GM23248 (cell line): ENCODE measurements around the gene MAPK6.

Experiments used
- EZH2 ChIP-seq: fragments of 200-600 bp; sonication (generic); IDR thresholded peaks from 2 replicates; pipeline ENCODE4 v1.6.1; 2018; ENCODE audit warnings: antibody characterized with exemption, mild to moderate bottlenecking; ENCODE audit not compliant: insufficient read depth, poor library complexity, severe bottlenecking
- EZH2phosphoT487 ChIP-seq: fragments of 200-600 bp; sonication (generic); IDR thresholded peaks from 2 replicates; pipeline ENCODE4 v1.6.1; 2018; ENCODE audit warnings: antibody characterized with exemption, moderate library complexity, mild to moderate bottlenecking, low read depth; ENCODE audit not compliant: insufficient read depth

DNA sequence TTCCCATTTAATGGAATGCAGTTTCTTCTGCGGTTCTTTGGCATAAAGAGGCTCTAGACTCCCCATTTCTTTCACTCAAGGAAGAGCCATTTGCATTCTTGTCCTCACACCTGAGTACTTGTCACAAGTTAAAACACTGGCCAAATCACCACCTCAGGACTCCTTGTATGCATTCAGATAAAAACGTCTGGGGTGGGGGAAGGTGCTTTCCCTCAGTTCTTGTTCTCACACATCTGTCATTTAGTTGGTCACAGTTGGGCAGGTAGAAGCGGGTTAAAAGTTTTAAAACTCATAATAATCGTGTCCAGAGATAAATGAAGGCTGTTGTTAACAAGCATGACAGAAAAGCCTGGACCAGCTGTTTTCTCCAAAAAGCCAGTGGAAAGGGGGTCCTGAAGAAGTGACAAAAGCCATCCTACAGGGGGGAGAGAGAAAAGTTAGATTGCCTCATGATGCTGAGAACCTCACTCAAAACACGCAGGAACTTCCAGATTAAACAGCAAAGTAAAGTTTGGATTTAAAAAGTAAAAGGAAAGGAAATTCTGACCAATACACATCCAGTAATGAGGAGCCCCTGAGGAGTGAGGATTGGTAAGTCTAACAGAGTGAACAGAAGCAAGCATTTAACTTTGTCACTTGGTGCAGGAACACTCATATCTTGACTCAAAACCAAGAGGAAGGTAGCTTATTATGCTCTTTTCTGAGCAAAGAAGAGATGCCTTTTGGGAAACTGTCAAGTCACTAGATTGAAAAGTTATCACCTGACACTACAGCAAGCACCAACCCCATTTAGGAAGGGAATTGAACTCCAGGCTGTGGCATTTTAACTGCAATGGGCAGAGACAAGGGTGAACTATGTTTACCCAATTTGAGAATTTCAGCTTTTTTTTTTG lies 90.8 kb downstream of the MAPK6 start:
- TF ChIP-seq EZH2phosphoT487 (no peak), EZH2 (no peak)
